Right renal pelvis (tissue), 4 donors: Measurements from ENCODE around the gene DCDC2. TPM values are rescaled to one million over a fixed set of nuclear protein-coding genes. Genes with fewer than 3 reads are reported as not detected.
A peak's percentile ranks its signal among the peaks of the same experiment; 100 is the strongest.
"Not testable (repeated sequence)": the region's sequence is repeated elsewhere in the genome, so short reads cannot be mapped to it uniquely, and the experiment has no call there.

ENCODE experiments used
- DNase-seq, 4 donors: peaks; one replicate each; pipeline ENCODE4 v3.0.0-alpha.2; 2013; ENCODE audit warnings: low read depth in 4 of 4, low spot score in 3 of 4, missing footprints in 1 of 4
- polyA plus RNA-seq, 4 donors: library from polyadenylated mRNA; unstranded; fragments of 120-200 nt; gene quantifications; one replicate each; pipeline ENCODE4 v1.2.1, GENCODE V29; 2013; ENCODE audit not compliant: insufficient read length in 4 of 4

DCDC2 gene
- polyA plus RNA-seq, 4 donors: 93.1 to 146 (median 135) TPM

DNA sequence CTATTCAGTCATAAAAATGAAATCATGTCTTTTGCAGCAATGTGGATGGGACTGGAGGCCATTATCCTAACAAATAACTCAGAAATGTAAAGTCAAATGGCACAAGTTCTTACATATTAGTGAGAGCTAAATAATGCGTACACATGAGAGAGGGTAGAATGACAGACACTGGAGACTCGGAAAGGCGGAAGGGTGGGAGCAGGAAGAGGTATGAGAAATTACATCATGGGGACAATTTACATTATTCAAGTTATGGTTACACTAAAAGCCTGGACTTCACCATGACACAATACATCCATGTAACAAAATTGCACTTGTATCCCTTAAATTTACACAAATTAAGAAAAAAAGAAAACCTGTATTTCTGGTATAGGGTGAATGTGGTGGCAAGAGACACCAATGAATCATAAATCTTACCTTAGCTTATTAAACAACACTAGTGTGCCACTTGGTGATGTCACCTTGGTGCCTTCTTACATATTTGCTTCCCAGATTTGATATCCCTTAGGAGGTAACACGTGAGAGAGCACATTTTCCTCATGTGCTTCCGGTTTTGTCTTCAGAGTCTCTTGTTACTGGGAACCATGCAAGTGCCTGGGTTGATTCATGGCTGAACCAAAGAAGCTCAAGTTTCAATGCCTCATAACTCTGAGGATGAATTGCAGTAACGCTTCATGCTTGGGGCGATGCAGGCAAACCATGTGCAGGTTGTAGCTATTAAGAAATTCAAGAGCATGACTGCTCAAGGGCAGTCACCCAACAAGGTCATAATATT, 84.6 kb downstream of the DCDC2 start:
- DNase-seq: peak in 2 of 4 donors; percentile 56

- DNase-seq: no peak
Observed at GRCh38 chr6:24272553-24272952, 85.3 kb downstream of the DCDC2 start.

DNA sequence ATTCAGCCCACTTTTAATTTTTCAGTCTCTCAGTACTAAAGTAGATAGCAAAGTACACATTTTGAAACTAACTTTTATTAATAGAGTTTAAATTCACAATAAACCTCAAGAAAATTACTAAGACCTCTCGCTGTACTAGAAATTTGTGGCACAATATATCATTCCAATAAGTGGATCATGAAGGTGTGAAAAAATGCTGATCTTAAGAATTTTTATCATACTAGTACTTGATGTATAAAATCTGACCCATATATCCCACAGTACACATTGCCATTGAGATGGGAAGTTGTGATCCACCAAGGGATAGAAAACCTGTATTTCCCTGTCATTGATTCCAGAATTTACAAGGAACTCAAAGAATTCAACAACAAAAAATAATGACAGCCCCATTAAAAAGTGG, 85.7 kb downstream of the DCDC2 start:
- DNase-seq: no peak

GRCh38 chr6:24270011-24270410, 87.8 kb downstream of the DCDC2 start:
- no peak for DNase-seq

- not testable (repeated sequence) for DNase-seq
Observed at GRCh38 chr6:24258214-24258613, 99.6 kb downstream of the DCDC2 start.

DNA sequence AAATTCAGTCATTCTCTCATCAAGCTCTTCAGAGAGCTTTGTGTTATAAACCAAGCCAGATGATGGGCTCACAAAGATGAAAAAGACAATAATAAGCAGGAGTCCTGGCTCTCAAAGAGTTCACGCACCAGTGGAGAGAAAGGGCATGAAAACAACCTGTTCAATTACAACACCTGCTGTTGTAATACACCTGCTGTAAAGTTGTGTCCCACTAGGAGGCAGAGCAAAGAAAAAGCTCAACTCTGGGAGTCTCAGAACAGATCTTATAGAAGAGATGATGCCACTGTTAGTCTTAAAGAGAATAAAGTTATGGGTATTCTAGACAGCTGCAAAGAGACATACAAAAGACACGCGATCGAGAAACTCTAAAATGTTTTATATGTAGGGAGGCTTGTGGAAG, 100.6 kb downstream of the DCDC2 start:
- DNase-seq: no peak

DNA sequence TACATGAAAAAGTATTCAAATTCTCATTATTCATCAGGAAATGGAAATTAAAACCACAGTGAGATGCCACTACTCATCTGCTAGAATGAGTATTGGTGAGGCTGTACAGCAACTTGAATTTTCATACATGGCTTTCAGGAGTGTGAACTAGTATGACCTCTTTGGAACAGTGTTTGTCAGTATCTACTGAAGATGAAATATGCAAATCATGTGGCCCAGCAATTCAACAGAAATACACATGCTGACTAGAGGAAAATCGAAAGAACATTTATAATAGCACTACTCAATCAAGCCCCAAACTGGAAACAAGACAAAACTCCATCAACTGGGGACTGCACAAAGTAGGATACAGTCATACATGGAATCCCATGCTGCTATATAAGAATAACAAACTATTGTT, 102.2 kb downstream of the DCDC2 start:
- DNase-seq: no peak

- no peak for DNase-seq
Observed at GRCh38 chr6:24253360-24253759, 104.5 kb downstream of the DCDC2 start.

GRCh38 chr6:24252280-24252679, 105.6 kb downstream of the DCDC2 start:
- no peak for DNase-seq

- DNase-seq: no peak
Observed at GRCh38 chr6:24251339-24251738, 106.5 kb downstream of the DCDC2 start.

- no peak for DNase-seq
Observed at GRCh38 chr6:24249926-24250325, 107.9 kb downstream of the DCDC2 start.

DNA sequence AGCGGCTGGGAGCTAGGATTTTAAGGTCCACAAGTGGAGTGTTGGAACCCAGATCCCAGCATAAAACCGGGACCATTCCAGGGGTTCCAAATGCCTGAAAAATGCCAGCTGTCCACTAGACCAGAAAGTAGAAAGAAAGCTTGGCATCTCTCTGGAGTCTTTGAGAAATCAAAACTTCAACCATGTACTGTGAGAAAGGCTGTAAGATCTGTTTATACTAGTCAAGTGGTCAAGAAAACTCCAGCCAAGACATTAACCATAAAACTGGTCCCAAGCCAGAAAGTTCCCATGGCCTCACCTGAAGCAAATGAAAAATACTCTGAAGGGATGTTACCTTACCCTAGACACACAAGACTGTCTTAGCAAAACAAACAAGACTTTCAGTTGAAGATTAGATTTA, 112.6 kb downstream of the DCDC2 start:
- no peak for DNase-seq

DNA sequence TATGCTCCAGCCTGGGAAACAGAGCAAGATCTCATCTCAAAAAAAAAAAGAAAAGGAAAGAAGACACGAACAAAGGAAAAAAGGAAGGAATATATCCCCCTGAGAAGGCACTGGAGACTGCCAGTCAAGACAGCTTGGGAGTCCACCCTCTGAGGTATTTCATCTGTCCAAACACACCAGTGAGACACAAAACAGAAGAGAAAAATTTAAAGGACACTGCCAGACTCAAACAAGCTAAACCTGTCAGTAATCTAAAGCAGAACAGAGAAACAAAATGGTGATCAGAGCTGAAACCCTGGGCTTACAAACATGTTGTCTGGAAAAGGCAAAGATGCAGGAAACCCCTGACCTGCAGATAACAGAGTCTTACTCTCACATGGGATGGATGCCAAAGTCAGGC, 114.9 kb downstream of the DCDC2 start:
- no peak for DNase-seq

GRCh38 chr6:24241779-24242178, 116.1 kb downstream of the DCDC2 start:
- not testable (repeated sequence) for DNase-seq

- DNase-seq: no peak
Observed at GRCh38 chr6:24240943-24241342, 116.9 kb downstream of the DCDC2 start.

GRCh38 chr6:24240380-24240928, 117.4 kb downstream of the DCDC2 start:
- DNase-seq: no peak

- no peak for DNase-seq
Observed at GRCh38 chr6:24238700-24239099, 119.2 kb downstream of the DCDC2 start.

DNA sequence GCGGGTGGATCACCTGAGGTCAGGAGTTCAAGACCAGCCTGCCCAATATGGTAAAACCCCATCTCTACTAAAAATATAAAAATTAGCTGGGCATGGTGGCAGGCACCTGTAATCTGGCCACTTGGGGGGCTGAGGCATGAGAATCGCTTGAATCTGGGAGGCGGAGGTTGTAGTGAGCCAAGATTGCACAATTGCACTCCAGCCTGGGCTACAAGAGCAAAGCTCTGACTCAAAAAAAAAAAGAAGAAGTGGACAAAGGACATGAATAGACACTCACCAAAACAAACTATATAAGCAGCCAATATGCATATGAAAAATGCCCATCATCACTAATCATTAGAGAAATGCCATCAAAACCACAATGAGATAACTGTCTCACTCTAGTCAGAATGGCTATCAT, 121.1 kb downstream of the DCDC2 start:
- not testable (repeated sequence) for DNase-seq

GRCh38 chr6:24233813-24234442, 123.9 kb downstream of the DCDC2 start:
- no peak for DNase-seq

DNA sequence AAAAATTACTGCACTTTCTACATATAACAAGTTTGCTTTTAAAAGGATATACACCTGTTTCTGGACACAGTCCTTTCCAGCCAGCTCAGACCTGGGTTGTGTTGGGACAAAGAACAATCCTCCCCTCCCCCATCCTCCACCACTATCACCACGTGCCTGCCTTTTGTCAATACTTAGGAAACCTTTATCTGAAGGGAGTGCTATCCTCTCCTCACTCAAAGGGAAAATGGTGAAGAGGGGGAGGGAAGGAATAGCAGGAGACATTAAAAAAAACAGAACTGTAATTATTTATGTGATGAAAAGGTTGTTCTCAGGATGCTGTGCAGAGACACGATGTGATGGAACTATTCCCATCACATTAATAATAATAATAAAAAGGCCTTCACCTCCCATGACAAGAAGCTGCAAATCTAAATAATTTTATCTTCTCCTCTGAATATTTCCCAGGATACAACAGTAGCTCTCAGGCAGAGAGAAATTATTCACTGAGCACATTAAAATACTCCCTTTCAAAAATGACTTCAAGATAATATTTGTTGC, 126.4 kb downstream of the DCDC2 start:
- no peak for DNase-seq

GRCh38 chr6:24229696-24230405, 128.0 kb downstream of the DCDC2 start:
- no peak for DNase-seq
